Measurements from ENCODE around the gene GPC6. TPM values are rescaled to one million over a fixed set of nuclear protein-coding genes. Genes with fewer than 3 reads are reported as not detected.

GPC6 gene
- total RNA-seq, 1 donor: 77.8 TPM

DNA sequence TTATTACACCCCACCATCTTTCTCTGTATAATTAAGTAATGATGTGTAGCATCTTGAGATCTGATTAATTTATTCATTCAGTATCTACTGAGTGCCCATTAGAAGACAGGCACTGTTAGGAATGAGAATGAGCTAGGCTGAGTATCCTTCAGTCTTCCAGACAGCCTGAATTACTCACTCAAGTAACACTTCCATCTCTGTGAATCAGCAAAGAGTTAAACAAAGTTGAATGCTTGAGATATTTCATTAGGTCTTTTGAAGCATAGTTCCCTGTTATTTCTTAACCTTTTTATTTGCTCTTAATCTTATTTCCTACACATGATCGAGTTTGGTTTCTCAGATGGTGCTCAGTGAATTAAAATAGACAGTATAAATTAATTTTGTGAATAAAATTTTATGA lies 839.1 kb downstream of the GPC6 start:
- no peaks in the 10 kb centered on the region for H4K20me1 ChIP-seq (ENCODE audit: insufficient read depth, low read length)
- H3K27me3 ChIP-seq (ENCODE audit: insufficient read depth, low read length): no peaks in the 10 kb centered on the region
- H3K4me3 ChIP-seq (ENCODE audit: insufficient read depth, low read length): no peak overlapping the region
- no peaks in the 10 kb centered on the region for H3K79me2 ChIP-seq (ENCODE audit: insufficient read depth, low read length)
- peak; percentile 66 for DNase-seq (ENCODE audit: insufficient read length, low spot score, missing footprints)
- no peak overlapping the region for H3K27ac ChIP-seq (ENCODE audit: low read depth, low read length)
- no peaks in the 10 kb centered on the region for H3K9me3 ChIP-seq (ENCODE audit: low read depth, low read length)
- H3K36me3 ChIP-seq (ENCODE audit: insufficient read depth, low read length): no peaks in the 10 kb centered on the region
- TF ChIP-seq, protein P1, sequence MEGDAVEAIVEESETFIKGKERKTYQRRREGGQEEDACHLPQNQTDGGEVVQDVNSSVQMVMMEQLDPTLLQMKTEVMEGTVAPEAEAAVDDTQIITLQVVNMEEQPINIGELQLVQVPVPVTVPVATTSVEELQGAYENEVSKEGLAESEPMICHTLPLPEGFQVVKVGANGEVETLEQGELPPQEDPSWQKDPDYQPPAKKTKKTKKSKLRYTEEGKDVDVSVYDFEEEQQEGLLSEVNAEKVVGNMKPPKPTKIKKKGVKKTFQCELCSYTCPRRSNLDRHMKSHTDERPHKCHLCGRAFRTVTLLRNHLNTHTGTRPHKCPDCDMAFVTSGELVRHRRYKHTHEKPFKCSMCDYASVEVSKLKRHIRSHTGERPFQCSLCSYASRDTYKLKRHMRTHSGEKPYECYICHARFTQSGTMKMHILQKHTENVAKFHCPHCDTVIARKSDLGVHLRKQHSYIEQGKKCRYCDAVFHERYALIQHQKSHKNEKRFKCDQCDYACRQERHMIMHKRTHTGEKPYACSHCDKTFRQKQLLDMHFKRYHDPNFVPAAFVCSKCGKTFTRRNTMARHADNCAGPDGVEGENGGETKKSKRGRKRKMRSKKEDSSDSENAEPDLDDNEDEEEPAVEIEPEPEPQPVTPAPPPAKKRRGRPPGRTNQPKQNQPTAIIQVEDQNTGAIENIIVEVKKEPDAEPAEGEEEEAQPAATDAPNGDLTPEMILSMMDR (IDR thresholded peaks at IDR 0.05; ENCODE audit: extremely low read depth, low read depth, low read length): no peak
- H2AFZ ChIP-seq (ENCODE audit: low read length): no peak overlapping the region
- peaks cover 19% of the 10 kb centered on the region for H3K4me1 ChIP-seq (ENCODE audit: insufficient read depth, low read length)
- no peak overlapping the region for H3K4me2 ChIP-seq (ENCODE audit: insufficient read depth, low read length)

DNA sequence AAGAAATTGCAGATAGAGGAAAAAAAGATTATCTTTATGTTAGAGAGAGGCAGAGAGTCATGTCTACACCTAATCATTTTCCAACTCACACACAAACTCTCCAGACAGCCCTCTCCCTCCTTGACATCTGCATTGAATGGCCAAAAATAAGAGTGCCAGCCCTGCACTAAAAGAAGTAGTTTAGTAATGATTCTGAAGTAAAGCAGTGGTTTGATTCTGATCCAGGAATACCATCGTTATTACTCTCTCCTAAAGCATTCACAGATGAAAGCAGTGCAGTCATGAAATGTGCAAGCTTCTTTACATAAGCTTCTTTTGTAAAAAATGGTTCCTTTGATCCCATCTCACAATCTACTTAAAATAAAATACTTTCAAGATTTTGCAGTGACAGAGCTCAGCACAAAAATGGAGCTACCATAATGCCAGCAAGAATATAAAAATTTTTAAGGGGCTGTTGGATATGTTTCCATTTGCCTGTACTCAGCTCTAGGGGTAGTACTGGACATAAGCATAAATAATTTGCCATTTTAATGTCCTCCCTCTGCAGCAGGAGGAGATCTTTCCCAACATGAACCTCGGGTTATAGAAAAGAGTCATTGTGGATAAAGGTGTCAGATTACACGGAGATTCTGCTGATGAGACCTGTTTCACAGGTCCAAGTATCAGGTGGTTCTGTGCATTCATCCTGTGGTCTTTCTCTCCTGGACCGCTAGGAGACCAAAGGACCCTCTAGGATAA lies 846.6 kb downstream of the GPC6 start:
- no peaks in the 10 kb centered on the region for H3K9me3 ChIP-seq (ENCODE audit: low read depth, low read length)
- H3K79me2 ChIP-seq (ENCODE audit: insufficient read depth, low read length): no peaks in the 10 kb centered on the region
- H3K27me3 ChIP-seq (ENCODE audit: insufficient read depth, low read length): no peaks in the 10 kb centered on the region
- H3K27ac ChIP-seq (ENCODE audit: low read depth, low read length): peak overlapping the region; percentile 38
- no peak overlapping the region for H2AFZ ChIP-seq (ENCODE audit: low read length)
- TF ChIP-seq, protein P1 (IDR thresholded peaks at IDR 0.05; ENCODE audit: extremely low read depth, low read depth, low read length): no peak
- DNase-seq (ENCODE audit: insufficient read length, low spot score, missing footprints): peak; percentile 44
- H3K4me2 ChIP-seq (ENCODE audit: insufficient read depth, low read length): peak overlapping the region; percentile 40
- H3K4me1 ChIP-seq (ENCODE audit: insufficient read depth, low read length): peaks cover 15% of the 10 kb centered on the region
- no peaks in the 10 kb centered on the region for H4K20me1 ChIP-seq (ENCODE audit: insufficient read depth, low read length)
- no peak overlapping the region for H3K4me3 ChIP-seq (ENCODE audit: insufficient read depth, low read length)
- no peaks in the 10 kb centered on the region for H3K36me3 ChIP-seq (ENCODE audit: insufficient read depth, low read length)

DNA sequence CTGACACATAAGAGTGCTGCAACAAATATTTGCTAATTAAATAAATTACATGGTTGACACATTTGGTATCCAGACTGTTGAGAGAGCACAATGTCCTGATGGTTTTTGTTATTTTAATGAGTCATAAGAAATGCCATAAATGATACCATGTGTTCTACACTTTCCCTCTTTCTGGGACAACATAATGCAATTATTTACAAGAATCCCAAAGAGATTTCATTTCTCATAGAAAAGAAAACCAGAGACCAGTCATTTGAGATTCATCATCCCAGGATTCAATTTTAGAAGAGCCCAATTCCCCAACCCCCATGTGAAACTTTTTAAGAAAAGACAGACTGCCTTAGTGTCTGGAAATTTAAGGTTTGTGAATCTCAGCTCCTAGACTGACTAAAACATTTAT lies 853.3 kb downstream of the GPC6 start:
- Histone ChIP-seq H4K20me1 (ENCODE audit: insufficient read depth, low read length) (no peaks in the 10 kb centered on the region), H3K27ac (ENCODE audit: low read depth, low read length) (no peak overlapping the region), H2AFZ (ENCODE audit: low read length) (no peak overlapping the region), H3K27me3 (ENCODE audit: insufficient read depth, low read length) (no peaks in the 10 kb centered on the region), H3K4me3 (ENCODE audit: insufficient read depth, low read length) (no peak overlapping the region), H3K36me3 (ENCODE audit: insufficient read depth, low read length) (no peaks in the 10 kb centered on the region), H3K9me3 (ENCODE audit: low read depth, low read length) (no peaks in the 10 kb centered on the region), H3K4me2 (ENCODE audit: insufficient read depth, low read length) (no peak overlapping the region), H3K4me1 (ENCODE audit: insufficient read depth, low read length) (no peaks in the 10 kb centered on the region), H3K79me2 (ENCODE audit: insufficient read depth, low read length) (no peaks in the 10 kb centered on the region)
- peak; percentile 65 for DNase-seq (ENCODE audit: insufficient read length, low spot score, missing footprints)
- TF ChIP-seq, protein P1 (IDR thresholded peaks at IDR 0.05; ENCODE audit: extremely low read depth, low read depth, low read length): no peak

DNA sequence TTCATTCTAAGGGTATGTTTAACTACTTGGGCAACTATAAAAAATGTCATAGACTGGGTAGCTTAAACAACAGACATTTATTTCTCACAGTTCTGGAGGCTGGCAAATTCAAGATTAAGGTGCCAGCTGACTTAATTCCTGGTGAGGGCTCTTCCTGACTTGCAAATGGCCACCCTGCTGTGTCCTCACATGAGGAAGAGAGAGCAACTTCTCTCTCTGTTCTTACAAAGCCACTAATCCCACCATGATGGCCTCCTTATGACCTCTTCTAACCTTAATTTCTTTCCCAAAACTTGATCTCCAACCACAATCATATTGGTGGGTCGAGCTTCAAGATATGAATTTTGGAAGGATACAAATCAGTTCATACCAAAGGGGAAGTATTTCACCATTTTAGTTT lies 853.9 kb downstream of the GPC6 start:
- H3K27me3 ChIP-seq (ENCODE audit: insufficient read depth, low read length): no peaks in the 10 kb centered on the region
- no peak overlapping the region for H3K27ac ChIP-seq (ENCODE audit: low read depth, low read length)
- no peak overlapping the region for H3K4me2 ChIP-seq (ENCODE audit: insufficient read depth, low read length)

More for the DNA sequence above, 853.9 kb downstream of the GPC6 start:
- H4K20me1 ChIP-seq (ENCODE audit: insufficient read depth, low read length): no peaks in the 10 kb centered on the region
- H3K79me2 ChIP-seq (ENCODE audit: insufficient read depth, low read length): no peaks in the 10 kb centered on the region
- no peaks in the 10 kb centered on the region for H3K4me1 ChIP-seq (ENCODE audit: insufficient read depth, low read length)
- H2AFZ ChIP-seq (ENCODE audit: low read length): no peak overlapping the region
- DNase-seq (ENCODE audit: insufficient read length, low spot score, missing footprints): no peak
- TF ChIP-seq, protein P1 (IDR thresholded peaks at IDR 0.05; ENCODE audit: extremely low read depth, low read depth, low read length): no peak
- no peaks in the 10 kb centered on the region for H3K36me3 ChIP-seq (ENCODE audit: insufficient read depth, low read length)
- H3K4me3 ChIP-seq (ENCODE audit: insufficient read depth, low read length): no peak overlapping the region
- no peaks in the 10 kb centered on the region for H3K9me3 ChIP-seq (ENCODE audit: low read depth, low read length)

Data from osteoblast (primary cell).